OCI-LY7 (cell line): Measurements from ENCODE around the gene RAET1L. TPM values are rescaled to one million over a fixed set of nuclear protein-coding genes. Genes with fewer than 3 reads are reported as not detected.
"Not testable (repeated sequence)": the region's sequence is repeated elsewhere in the genome, so short reads cannot be mapped to it uniquely, and the experiment has no call there.

Experiments
- BruUV-seq: library from RNA; stranded (reverse); fragments of 400-500 nt; replicated peaks from 2 replicates; lab custom pipeline; 2021; lab: Mats Ljungman, UMichigan
- CTCF ChIA-PET: fragments of 300-600 bp; sonication (Branson Sonifier 250); formaldehyde crosslinking; loops from one replicate; lab custom pipeline; 2022; ENCODE audit warnings: antibody characterized with exemption; ENCODE audit not compliant: unreplicated experiment; lab: Charles Lee
- POLR2A ChIA-PET: fragments of 300-600 bp; sonication (Branson Sonifier 250); formaldehyde crosslinking; loops from one replicate; lab custom pipeline; 2022; ENCODE audit warnings: antibody characterized with exemption; lab: Charles Lee
- DNase-seq: peaks from one replicate; pipeline ENCODE4 v3.0.0-alpha.2; 2015; ENCODE audit warnings: low spot score
- H2AFZ ChIP-seq: fragments of 200-600 bp; sonication (generic), shearing (Covaris generic); 2 replicates; pipeline ENCODE4 v1.6.1; 2014; ENCODE audit warnings: mild to moderate bottlenecking, antibody characterized with exemption, low read length, moderate library complexity
- H3K27ac ChIP-seq: fragments of 200-600 bp; sonication (generic); 2 replicates; pipeline ENCODE4 v1.5.1; 2014; ENCODE audit warnings: mixed run types, low read depth, mild to moderate bottlenecking, moderate library complexity, low read length, inconsistent platforms; ENCODE audit not compliant: poor library complexity, severe bottlenecking
- H3K36me3 ChIP-seq: fragments of 200-600 bp; sonication (generic); 2 replicates; pipeline ENCODE4 v1.6.1; 2014; ENCODE audit warnings: mild to moderate bottlenecking, antibody characterized with exemption, low read length, moderate library complexity, mixed read lengths; ENCODE audit not compliant: insufficient read depth
- H3K4me1 ChIP-seq: fragments of 200-600 bp; sonication (generic); 2 replicates; pipeline ENCODE4 v1.5.1; 2014; ENCODE audit warnings: mild to moderate bottlenecking, low read length; ENCODE audit not compliant: insufficient read depth, poor library complexity, severe bottlenecking
- H3K4me2 ChIP-seq: fragments of 200-600 bp; sonication (generic); 2 replicates; pipeline ENCODE4 v1.6.1; 2014; ENCODE audit warnings: mild to moderate bottlenecking, low read length
- H3K4me3 ChIP-seq: fragments of 200-600 bp; sonication (generic); 2 replicates; pipeline ENCODE4 v1.5.1; 2014; ENCODE audit warnings: mild to moderate bottlenecking, low read depth, low read length; ENCODE audit not compliant: poor library complexity, severe bottlenecking
- H3K79me2 ChIP-seq: fragments of 200-600 bp; sonication (generic); 2 replicates; pipeline ENCODE4 v1.6.1; 2016; ENCODE audit warnings: low read depth, mild to moderate bottlenecking, low read length, moderate library complexity, mixed read lengths; ENCODE audit not compliant: insufficient read depth
- H3K9me2 ChIP-seq: fragments of 200-600 bp; sonication (generic); 2 replicates; pipeline ENCODE4 v1.6.1; 2016; ENCODE audit warnings: mild to moderate bottlenecking, low read length, mixed read lengths; ENCODE audit not compliant: insufficient read depth
- H3K9me3 ChIP-seq: fragments of 200-600 bp; sonication (generic); 2 replicates; pipeline ENCODE4 v1.6.1; 2014; ENCODE audit warnings: mild to moderate bottlenecking, mixed run types, low read length, mixed read lengths
- H4K20me1 ChIP-seq: fragments of 200-600 bp; sonication (generic); 2 replicates; pipeline ENCODE4 v1.6.1; 2014; ENCODE audit warnings: mild to moderate bottlenecking, antibody characterized with exemption, low read length, moderate library complexity, mixed read lengths; ENCODE audit not compliant: insufficient read depth
- CTCF ChIP-seq: fragments of 200-600 bp; sonication (generic); conservative IDR thresholded peaks from 2 replicates; pipeline ENCODE4 v1.5.1; 2014; ENCODE audit warnings: mild to moderate bottlenecking, antibody characterized with exemption, low read length, moderate library complexity, mixed read lengths
- EZH2phosphoT487 ChIP-seq: fragments of 200-600 bp; sonication (generic); IDR thresholded peaks from 2 replicates; pipeline ENCODE4 v1.6.1; 2018; ENCODE audit warnings: low read depth, borderline replicate concordance, mild to moderate bottlenecking, mixed run types, antibody characterized with exemption, low read length, moderate library complexity, mixed read lengths
- intact Hi-C: fragments of 100-400 bp; cut with micrococcal nuclease; formaldehyde crosslinking; loops from one replicate; pipeline ENCODE4 v1.10.0; 2022; ENCODE audit not compliant: unreplicated experiment
- total RNA-seq, 2 experiments: library from RNA; depleted of rRNA in 1 of 2; stranded (reverse); fragments of >200 nt in 1 of 2; shearing (Covaris generic) in 1 of 2; gene quantifications; 2 replicates each; pipeline ENCODE4 v1.2.3, GENCODE V29; 2014 to 2022

Gene RAET1L
- total RNA-seq, 2 experiments from 2014 or later: not detected

GRCh38 chr6:150018846-150019580 lies 6.3 kb downstream of the RAET1L start:
- no peaks in the 10 kb centered on the region for H3K9me2 ChIP-seq
- TF ChIP-seq EZH2phosphoT487 (no peak), CTCF (no peak)
- no peaks in the 10 kb centered on the region for H3K4me1 ChIP-seq
- no peak overlapping the region for H3K4me2 ChIP-seq
- DNase-seq: no peak
- no peaks in the 10 kb centered on the region for H3K79me2 ChIP-seq
- no TSS peak for BruUV-seq
- H3K27ac ChIP-seq: no peak overlapping the region
- ChIA-PET CTCF (no interaction called here), POLR2A (no interaction called here)
- no peaks in the 10 kb centered on the region for H3K36me3 ChIP-seq
- no peak overlapping the region for H3K4me3 ChIP-seq
- H4K20me1 ChIP-seq: no peaks in the 10 kb centered on the region
- H2AFZ ChIP-seq: no peak overlapping the region
- no peaks in the 10 kb centered on the region for H3K9me3 ChIP-seq
- intact Hi-C loops: no loop called here

GRCh38 chr6:150017186-150017521 lies 8.2 kb downstream of the RAET1L start:
- H3K9me3 ChIP-seq, DNase-seq, H4K20me1 ChIP-seq, BruUV-seq, H3K4me3 ChIP-seq, H3K36me3 ChIP-seq, H3K4me2 ChIP-seq, H3K79me2 ChIP-seq, H3K9me2 ChIP-seq, H2AFZ ChIP-seq, H3K4me1 ChIP-seq, CTCF ChIA-PET, H3K27ac ChIP-seq: not testable (repeated sequence)
- peak; percentile 66 for TF ChIP-seq CTCF
- POLR2A ChIA-PET: interaction anchor here (0.6 kb wide), 1 partner anchor 315 kb away, joined by 5 read pairs; no protein-coding TSS in a partner anchor
- intact Hi-C loops: loop anchor here (1.0 to 2.0 kb wide), 3 partner anchors 83 to 318 kb away; no protein-coding TSS in a partner anchor
